Esophagus muscularis mucosa (tissue), 3 donors: ENCODE results near the gene C16orf95.

Experiments used
- CTCF ChIP-seq, 3 experiments: fragments of 200-600 bp in 2 of 3; fragments of 450-650 bp in 1 of 3; sonication (generic) in 2 of 3; IDR thresholded peaks; one replicate each; pipeline ENCODE4 v1.5.1; 2017 to 2019; ENCODE audit warnings: antibody characterized with exemption in 3 of 3, mild to moderate bottlenecking in 2 of 3, moderate library complexity in 1 of 3
- EP300 ChIP-seq: sonication (generic); formaldehyde crosslinking; IDR thresholded peaks from one replicate; pipeline ENCODE4 v1.6.1; 2017; ENCODE audit warnings: antibody characterized with exemption

- TF ChIP-seq CTCF (IDR thresholded peaks at IDR 0.05), result no peak
- TF ChIP-seq EP300, result no peak
Measured at GRCh38 chr16:87288753-87289362, 28.3 kb downstream of the C16orf95 start.
